ENCODE results near the gene HDAC9.
A peak's percentile ranks its signal among the peaks of the same experiment; 100 is the strongest.

HDAC9 gene

DNA sequence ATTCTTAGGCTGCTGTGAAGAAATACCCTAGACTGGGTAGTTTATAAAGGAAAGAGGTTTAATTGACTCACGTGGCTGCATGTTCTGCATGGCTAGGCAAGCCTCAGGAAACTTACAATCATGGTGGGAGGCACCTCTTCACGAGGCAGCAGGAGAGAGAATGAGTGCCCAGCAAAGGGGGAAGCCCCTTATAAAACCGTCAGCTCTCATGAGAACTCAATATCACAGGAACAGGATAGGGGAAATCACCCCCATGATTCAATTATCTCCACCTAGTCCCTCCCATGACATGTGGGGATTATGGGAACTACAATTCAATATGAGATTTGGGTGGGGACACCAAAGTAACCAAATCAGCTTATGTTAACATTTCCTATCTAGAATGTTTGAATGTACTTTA is 362.7 kb downstream of the HDAC9 start:
- no peak for DNase-seq

DNA sequence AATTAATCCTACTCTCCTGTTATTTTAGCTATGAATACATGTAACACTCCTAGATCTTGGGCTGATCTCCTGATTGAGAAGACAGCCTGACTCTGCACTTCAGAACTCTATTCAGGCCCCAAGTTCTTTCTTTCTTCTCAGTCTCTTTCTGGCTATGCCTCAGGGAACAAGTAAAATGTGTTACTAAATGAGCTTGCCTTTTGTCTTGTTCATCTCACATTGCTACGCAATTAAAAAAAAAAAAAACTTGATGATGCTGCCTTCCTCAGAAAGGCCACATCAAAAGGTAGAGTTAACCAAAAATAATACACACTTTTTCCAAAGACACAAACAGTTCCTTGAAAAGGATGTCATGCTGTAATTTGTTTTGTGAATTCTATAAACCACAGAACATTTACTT is 363.8 kb downstream of the HDAC9 start:
- DNase-seq = no peak

DNA sequence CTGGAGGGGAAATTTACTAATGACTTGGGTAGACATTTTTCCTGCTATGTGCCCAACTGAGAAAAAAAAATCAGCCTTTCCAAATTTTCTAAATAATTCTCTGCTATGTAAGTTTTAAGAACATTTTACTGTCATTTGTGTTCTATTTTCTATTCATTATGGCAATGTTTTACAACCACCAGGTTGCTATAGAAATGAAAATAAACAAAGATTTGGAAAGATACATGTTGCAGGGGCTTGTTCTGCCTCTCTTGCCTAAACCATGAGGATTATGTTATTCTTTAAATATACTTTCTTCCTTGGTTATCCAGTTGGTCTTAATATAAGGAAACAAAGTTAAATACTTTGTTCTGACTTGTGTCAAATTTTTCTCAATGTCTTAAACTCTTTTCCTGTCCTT is 364.7 kb downstream of the HDAC9 start:
- peak in 1 of 3 donors; percentile 19 for DNase-seq

- peak; percentile 54 to 86 (median 68) for DNase-seq
Measured at GRCh38 chr7:18861514-18862118, 366.1 kb downstream of the HDAC9 start.

- no peak for DNase-seq
Measured at GRCh38 chr7:18864967-18865366, 369.4 kb downstream of the HDAC9 start.

DNA sequence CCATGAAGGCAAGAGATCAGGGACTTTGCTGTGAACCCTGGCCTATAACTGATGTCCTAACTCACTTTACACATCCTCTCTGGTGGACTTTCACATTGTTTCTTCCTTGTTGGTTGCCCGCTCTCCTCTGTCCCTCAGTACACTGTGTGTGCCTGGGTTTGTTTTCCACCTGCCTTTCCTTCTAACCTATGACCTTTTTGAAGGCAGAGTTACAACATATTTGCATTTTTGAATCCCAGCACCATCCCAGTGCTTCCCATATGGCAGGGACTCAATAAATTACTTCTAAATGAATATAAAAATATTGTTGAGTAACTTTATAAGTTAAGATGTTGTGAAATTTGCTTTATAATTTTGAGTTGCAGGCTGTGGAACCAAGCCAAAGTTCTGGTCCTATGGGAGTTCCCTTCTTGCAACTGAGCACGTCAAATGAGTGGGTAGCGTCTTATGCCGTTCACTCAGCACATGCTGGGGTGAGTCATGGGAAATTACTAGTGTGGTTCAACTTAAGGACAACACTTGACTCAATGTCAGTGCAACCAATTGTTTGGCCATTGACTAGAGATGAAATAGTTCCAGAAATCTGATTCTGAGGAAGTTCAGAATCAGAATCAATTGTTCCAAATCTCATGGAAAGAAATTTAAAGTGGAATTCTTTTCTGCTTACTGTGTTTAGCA is 370.9 kb downstream of the HDAC9 start:
- peak; percentile 87 to 94 (median 88) for DNase-seq

DNA sequence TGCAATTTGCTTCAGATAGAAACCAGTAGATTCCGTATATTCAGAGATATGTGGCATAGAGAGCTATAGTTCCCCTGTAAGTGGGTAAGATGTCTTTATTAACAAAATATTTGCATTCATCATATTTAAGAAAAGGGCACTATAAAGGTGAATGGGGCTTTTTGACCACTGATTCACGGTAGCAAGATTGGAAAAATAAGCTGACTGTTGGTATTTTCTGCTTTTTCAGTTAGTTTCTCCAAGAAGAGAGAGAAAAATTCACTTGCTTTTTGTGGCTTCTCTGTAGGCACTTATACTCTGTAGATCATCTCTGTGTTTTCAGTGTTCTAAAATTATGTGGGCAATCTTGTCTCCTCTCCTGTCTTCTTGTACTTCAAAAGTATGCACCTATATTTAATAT is 376.8 kb downstream of the HDAC9 start:
- DNase-seq = no peak

- DNase-seq = no peak
Measured at GRCh38 chr7:18873734-18874336, 378.3 kb downstream of the HDAC9 start.

DNA sequence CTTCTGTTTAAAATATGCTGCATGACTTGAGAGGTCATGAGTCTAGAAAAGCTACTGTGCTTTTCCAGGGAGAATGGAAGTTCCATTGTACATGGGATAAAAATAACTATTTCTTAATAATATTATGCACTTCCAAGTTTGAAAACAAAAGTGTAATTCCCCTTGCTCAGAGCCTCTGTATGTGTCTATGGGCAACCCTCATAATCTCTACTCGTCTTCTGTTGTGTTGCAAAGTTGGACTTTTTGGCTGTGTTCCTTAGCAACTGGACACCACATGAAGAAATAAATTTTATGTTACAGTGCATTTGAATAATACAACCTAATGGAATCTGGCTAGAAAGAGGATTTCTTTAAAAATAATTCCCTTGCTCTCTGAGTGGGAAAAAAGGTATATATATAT is 379.3 kb downstream of the HDAC9 start:
- DNase-seq = peak; percentile 49 to 72 (median 50)

DNA sequence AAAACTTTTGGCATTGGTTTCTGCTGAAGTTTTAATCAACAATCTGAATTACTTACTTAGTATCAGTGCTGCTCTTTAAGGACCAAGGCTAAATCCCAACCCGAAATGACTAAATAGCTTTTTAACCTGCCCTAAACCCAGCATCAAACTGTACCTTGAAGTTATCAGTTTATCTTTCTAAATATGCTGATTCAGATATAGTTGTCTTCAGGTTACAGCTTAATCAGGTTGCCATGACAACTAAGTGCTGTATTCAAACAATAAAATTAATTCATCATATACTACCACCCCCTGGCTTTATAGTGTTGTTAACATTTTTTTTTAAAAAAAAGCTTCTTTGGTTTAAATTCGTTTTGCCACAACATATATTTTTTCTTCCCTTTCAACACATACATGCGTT is 382.3 kb downstream of the HDAC9 start:
- no peak for DNase-seq

GRCh38 chr7:18886832-18887231 is 391.3 kb downstream of the HDAC9 start:
- peak in 2 of 3 donors; percentile 7 to 12 for DNase-seq

DNA sequence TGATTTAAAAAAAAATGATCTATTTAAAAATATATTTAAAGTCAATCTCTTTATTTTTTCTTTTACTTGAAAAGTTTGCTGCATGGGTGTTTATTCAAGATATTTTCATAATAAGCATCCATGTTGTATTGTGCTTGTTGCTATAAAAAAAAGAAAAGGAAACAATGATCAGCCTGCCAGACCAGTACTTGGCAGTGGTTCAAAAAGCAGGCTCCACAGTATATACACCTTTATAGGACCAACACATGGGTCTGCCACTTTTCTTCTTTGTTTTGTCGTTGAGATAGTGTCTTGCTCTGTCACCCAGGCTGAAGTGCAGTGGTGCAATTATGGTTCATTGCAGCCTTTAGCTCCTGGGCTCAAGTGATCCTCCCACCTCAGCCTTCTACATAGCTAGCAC is 393.9 kb downstream of the HDAC9 start:
- DNase-seq = no peak

DNA sequence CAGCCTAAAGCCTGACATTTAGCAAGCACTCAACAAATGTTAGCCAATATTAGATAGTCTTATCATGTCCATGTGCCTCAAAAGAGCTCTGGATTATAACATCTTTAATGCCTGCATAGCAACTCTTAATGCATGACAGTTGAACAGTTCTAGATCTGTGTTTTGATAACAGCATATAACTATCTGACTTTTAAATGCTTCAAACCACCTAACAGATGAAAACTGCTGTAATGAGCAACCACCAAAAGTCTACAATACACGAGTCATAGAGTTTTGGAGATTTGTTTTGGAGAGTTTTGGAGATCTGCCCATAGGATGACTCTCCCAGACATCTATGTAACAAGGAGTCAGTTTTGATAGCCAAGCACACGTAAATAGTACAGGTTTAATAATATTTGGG is 394.6 kb downstream of the HDAC9 start:
- DNase-seq = no peak

DNA sequence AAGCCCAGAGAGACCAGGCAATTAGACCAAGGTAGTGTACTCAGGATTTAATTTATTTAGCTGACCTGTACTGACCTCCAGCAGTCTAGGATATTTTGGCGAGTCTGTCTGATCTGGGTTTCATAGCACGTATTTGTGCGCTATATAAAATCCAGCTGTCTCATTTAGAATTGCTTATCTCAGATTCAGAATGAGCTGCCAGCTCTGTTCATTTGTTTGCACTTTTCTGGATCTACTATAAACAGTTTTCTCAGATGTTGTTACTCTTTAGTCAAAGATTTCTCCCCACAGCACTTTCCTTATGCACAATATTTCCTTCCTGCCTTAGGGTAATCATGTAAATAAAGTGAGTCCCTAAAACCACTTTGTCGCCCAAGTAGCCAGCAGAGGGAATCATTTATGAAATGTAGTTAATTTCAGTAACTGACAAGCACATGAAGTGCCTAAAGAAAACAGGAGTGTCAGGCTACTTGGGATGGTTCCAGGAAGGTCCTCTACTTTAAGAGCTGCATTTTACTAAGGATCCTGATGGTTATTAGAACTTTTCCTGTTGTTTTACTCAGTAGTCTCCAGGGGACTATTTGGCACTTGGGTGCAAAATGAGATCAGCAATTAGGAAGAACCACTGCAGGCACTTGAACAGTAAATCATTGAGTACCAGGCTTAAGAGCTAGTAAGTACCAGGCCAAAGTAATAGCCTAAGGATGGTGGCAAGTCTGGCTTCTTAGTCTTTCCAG is 395.5 kb downstream of the HDAC9 start:
- no peak for DNase-seq

GRCh38 chr7:18893156-18893555 is 397.6 kb downstream of the HDAC9 start:
- DNase-seq = no peak

DNA sequence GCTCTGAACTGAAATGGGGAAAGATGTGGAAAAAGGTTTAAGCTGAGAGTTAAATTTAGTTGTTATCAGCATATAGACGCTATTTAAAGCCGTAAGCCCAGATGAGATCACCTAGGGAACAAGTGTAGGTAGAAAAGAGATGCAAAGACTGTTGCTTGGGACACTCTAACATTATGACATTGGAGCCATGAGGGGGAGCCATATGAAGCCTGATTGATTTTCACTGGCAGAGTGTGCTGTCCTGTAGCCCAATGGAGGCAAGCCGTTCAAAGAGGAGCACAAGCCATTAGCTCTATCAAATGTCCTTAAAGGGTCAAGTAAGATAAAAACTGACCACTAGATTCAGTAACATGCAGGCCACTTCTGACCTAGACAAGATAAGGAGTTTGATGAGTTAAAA is 398.6 kb downstream of the HDAC9 start:
- DNase-seq = no peak

DNA sequence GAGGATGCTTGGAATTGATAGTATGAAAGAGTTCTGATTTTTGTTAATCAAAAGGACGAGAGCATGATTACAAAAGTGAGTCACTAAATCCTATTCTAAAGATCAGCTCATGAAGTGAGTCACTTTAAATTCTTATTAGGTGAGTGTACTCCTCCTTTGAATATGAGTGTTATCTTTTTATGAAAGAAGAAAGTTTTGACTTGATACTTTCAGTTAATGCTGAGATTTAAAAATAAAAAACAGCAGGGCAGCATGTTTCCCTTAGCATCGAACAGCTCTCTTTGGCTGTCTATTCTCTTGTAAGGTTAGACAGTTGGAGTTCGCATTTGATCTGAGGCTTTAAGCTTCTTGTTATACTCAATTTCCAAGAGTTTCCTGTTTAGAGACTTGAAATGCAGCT is 399.9 kb downstream of the HDAC9 start:
- no peak for DNase-seq

DNA sequence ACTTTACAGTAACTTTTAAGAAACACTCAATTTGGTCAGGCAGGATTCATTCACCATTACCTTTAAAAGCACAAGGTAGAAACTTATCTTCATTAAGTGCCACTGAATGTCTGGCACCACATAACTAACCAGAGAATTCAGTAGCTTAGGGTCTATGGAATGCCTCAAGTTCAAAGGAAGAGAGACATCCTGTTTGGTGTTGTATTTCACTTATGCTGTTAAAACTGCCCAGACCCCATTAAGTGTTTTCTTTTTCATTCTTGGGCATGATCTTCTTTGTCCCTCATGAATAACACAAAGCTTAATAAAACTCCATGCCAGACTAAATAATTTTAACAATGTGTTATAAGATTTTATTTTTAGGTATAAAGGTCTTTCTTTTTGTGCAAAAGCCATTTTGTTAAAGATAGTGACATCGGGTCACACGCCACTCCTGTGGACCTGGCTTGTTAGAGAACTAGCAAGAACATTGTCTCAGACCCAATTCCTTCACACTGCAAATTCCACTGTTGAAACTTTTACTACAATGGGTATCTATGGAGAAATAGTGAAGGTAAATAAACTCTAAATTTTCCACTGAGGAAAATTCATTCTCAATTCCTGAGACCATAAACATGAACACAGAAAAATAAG is 400.9 kb downstream of the HDAC9 start:
- no peak for DNase-seq

DNA sequence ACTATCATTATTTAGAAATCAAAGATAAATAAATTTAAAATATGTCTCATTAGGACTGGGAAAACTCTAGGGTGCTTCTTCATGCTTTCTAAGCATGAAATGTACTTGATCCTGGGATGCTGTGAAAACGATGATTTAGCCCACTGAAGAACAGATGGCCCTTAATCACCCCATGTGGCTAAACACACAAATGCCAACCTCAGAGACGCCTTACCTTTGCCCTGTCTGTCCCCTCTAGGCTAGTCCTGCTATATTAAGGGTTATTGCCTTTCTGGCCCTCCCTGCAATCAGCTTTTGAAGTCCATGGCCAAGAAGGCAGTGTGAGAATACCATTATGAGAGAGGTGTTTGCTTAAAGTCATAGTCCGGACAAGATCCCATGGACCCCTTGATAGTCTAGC is 404.7 kb downstream of the HDAC9 start:
- no peak for DNase-seq

DNA sequence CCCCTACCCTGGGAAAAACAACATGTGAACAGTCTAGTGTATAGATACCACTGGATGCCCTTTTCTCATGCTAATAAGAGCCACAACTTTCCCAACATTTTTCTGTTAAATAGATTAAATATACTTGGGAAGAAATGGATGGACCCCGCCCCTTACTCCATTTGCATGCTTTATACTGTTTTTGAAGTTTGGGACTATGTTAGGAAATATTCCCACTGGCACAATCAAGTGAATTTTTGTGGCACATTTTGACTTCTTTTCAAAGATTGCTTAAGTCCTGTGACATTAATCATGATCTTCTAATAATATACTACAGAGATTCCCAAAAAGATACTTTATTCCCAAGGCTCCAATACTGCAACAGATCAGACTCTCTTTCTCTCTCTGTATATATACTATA is 405.3 kb downstream of the HDAC9 start:
- no peak for DNase-seq

DNA sequence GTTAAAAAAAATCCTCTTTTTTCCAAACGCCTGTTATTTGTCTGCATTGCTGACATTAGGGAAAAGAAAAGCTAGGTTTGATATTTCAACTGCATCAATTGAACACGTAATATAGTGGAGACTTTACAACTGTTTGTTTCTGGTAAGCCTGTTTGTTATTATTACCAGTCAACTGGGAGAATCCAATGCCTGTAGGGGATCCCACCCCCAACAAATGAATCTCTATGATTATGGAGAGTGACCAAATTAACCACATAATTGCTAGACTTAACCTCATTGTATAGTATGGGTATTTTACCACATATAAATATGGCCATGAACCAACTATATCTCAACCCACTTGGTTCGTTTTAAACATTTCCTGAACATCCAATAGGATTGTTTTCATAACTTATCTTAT is 405.8 kb downstream of the HDAC9 start:
- DNase-seq = no peak

GRCh38 chr7:18901982-18902421 is 406.5 kb downstream of the HDAC9 start:
- no peak for DNase-seq

DNA sequence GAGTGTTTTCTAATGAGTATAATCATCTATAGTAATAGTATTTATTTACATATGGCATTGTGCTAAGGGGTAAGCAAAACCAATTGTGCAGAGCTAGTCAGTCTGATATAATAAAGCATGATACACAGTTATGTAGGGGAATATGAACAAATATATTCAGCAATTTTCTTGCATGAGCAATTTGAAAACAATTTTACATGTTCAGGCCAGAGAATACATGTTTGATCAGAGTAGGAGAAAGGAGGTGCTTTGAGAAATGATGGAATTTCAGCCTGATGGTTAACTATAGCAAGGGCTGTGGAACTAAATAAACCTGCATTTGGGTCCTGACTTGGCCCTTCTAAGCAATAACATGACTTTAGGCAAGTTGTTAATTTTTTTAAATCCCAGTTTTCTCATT is 407.3 kb downstream of the HDAC9 start:
- DNase-seq = no peak

Measured in suppressor macrophage treated with lipopolysaccharide for 1 hour (primary cell).